K562 (cell line): ENCODE measurements around the gene HS3ST1. TPM values are rescaled to one million over a fixed set of nuclear protein-coding genes. Genes with fewer than 3 reads are reported as not detected.

Source experiments
- ATAC-seq: fragments of 200-7000 bp; cut with Tn5 transposase; 3 replicates; pipeline ENCODE4 v1.9.1; 2020; ENCODE audit warnings: moderate library complexity
- BruUV-seq: library from RNA; stranded (reverse); fragments of 400-500 nt; replicated peaks from 2 replicates; lab custom pipeline; 2021; lab: Mats Ljungman, UMichigan
- CTCF ChIA-PET: fragments of 300-600 bp; formaldehyde crosslinking; extraction: SDS; loops from one replicate; lab custom pipeline; 2021; ENCODE audit warnings: low intra/inter-chr PET ratio; lab: Yijun Ruan, JAX
- POLR2A ChIA-PET: fragments of 300-600, 350-650 bp; sonication (Branson Sonifier 250); formaldehyde crosslinking; extraction: SDS; loops from one replicate; lab custom pipeline; 2021; ENCODE audit warnings: antibody characterized with exemption, inconsistent platforms; lab: Yijun Ruan, JAX
- DNase-seq, 4 experiments: peaks; one replicate each; pipeline versions ENCODE4 v3.0.0 to v3.0.0-alpha.2; 2011 to 2018; ENCODE audit warnings: low spot score in 3 of 4, mixed read lengths in 3 of 4; ENCODE audit errors: extremely low read depth in 1 of 4
- FAIRE-seq: peaks from 2 replicates; lab custom pipeline; 2011; peaks lifted over from hg19 to GRCh38; lab: Jason Lieb, UNC
- H2AFZ ChIP-seq: 2 replicates; pipeline ENCODE4 v1.6.0; 2011; ENCODE audit warnings: low read depth, low read length, control low read depth, inconsistent platforms
- H3K27ac ChIP-seq: fragments of 200-600 bp; 3 replicates; pipeline ENCODE4 v1.8.0; 2011; ENCODE audit warnings: low read depth, mild to moderate bottlenecking, control low read depth, inconsistent platforms, low read length, moderate library complexity, mixed read lengths; ENCODE audit errors: extremely low read depth
- H3K27me3 ChIP-seq, 2 experiments: fragments of 300-600 bp in 1 of 2; 2 replicates in 1 of 2; 3 replicates in 1 of 2; pipeline versions ENCODE4 v1.6.0 to v1.8.0; 2011; ENCODE audit warnings: inconsistent platforms in 2 of 2, low read length in 2 of 2, mild to moderate bottlenecking in 1 of 2, mixed read lengths in 1 of 2, moderate library complexity in 1 of 2; ENCODE audit not compliant: control insufficient read depth in 2 of 2, insufficient read depth in 2 of 2
- H3K36me3 ChIP-seq: fragments of 300-600 bp; 3 replicates; pipeline ENCODE4 v1.8.0; 2011; ENCODE audit warnings: mild to moderate bottlenecking, low read length, inconsistent platforms; ENCODE audit not compliant: control insufficient read depth, insufficient read depth
- H3K4me1 ChIP-seq, 2 experiments: fragments of 200-600 bp in 1 of 2; replicated peaks in 1 of 2; 2 replicates in 1 of 2; 3 replicates in 1 of 2; pipeline versions ENCODE4 v1.5.1 to v1.8.0; 2011; ENCODE audit warnings: inconsistent platforms in 2 of 2, low read length in 2 of 2, mild to moderate bottlenecking in 1 of 2, mixed read lengths in 1 of 2, moderate library complexity in 1 of 2; ENCODE audit not compliant: control insufficient read depth in 2 of 2, insufficient read depth in 2 of 2
- H3K4me2 ChIP-seq: 2 replicates; pipeline ENCODE4 v1.6.1; 2011; ENCODE audit warnings: low read length, control low read depth, inconsistent platforms, mixed read lengths; ENCODE audit not compliant: insufficient read depth
- H3K4me3 ChIP-seq: fragments of 200-600 bp; sonication (generic), shearing (Covaris generic); 2 replicates; pipeline ENCODE4 v1.5.1; 2016; ENCODE audit warnings: control low read depth, inconsistent platforms
- H3K79me2 ChIP-seq: fragments of 200-600 bp; 3 replicates; pipeline ENCODE4 v1.8.0; 2011; ENCODE audit warnings: low read length, inconsistent platforms; ENCODE audit not compliant: control insufficient read depth, insufficient read depth
- H3K9ac ChIP-seq, 2 experiments: 2 replicates each; pipeline versions ENCODE4 v1.6.0 to v1.6.1; 2011; ENCODE audit warnings: low read depth in 2 of 2, low read length in 2 of 2, control low read depth in 1 of 2, inconsistent platforms in 1 of 2, mild to moderate bottlenecking in 1 of 2, mixed read lengths in 1 of 2; ENCODE audit not compliant: insufficient read depth in 1 of 2
- H3K9me1 ChIP-seq: one replicate; pipeline ENCODE4 v1.6.0; 2011; ENCODE audit warnings: inconsistent platforms, mild to moderate bottlenecking, low read length, moderate library complexity; ENCODE audit not compliant: control insufficient read depth, insufficient read depth
- H3K9me3 ChIP-seq: replicated peaks from 2 replicates; pipeline ENCODE4 v1.5.1; 2011; ENCODE audit warnings: low read depth, low read length, inconsistent platforms; ENCODE audit not compliant: control insufficient read depth, insufficient read depth
- H4K20me1 ChIP-seq: replicated peaks from 2 replicates; pipeline ENCODE4 v1.6.1; 2011; ENCODE audit warnings: low read length, inconsistent platforms, mixed read lengths; ENCODE audit not compliant: control insufficient read depth, insufficient read depth
- NUFIP1 ChIP-seq: fragments of 450-650 bp; IDR thresholded peaks from 2 replicates; pipeline ENCODE4 v1.6.1; 2018; ENCODE audit not compliant: partially characterized antibody
- PRMT5 ChIP-seq: sonication (generic); formaldehyde crosslinking; IDR thresholded peaks from 2 replicates; pipeline ENCODE4 v1.5.0; 2020; ENCODE audit warnings: missing genetic modification reagents
- RFX7 ChIP-seq: fragments of 250-450 bp; sonication (Bioruptor Pico); IDR thresholded peaks from 2 replicates; pipeline ENCODE4 v1.5.1; 2021; ENCODE audit warnings: mild to moderate bottlenecking
- SMAD4 ChIP-seq: fragments of 250-450 bp; sonication (Bioruptor Pico); conservative IDR thresholded peaks from 2 replicates; pipeline ENCODE4 v1.8.0; 2021; ENCODE audit warnings: inconsistent platforms, mild to moderate bottlenecking, moderate library complexity
- TRIM24 ChIP-seq, 2 experiments: fragments of 450-650 bp; IDR thresholded peaks; 2 replicates each; pipeline ENCODE4 v1.6.1; 2016
- ZNF764 ChIP-seq: fragments of 250-450 bp; sonication (Bioruptor Pico); IDR thresholded peaks from 2 replicates; pipeline ENCODE4 v1.4.0; 2020; ENCODE audit warnings: low read depth, mild to moderate bottlenecking, moderate library complexity
- WGBS: fragments of 100-300 bp; shearing (Covaris generic); methylation state at CpG from one replicate; pipeline ENCODE4 v1.1.6; 2016; ENCODE audit warnings: low coverage, mixed read lengths; ENCODE audit not compliant: insufficient coverage; ENCODE audit errors: missing lambda C conversion rate; 5-methylcytosine and 5-hydroxymethylcytosine counted together
- in situ Hi-C: fragments of 300-500 bp; cut with MboI; formaldehyde crosslinking; loops from 4 replicates; pipeline ENCODE4 v1.15.0; 2018; ENCODE audit warnings: inconsistent platforms, mixed read lengths
- intact Hi-C: fragments of 100-400 bp; cut with micrococcal nuclease; formaldehyde crosslinking; loops from 2 replicates; pipeline ENCODE4 v1.14.2; 2022
- polyA plus RNA-seq, 8 experiments: library from polyadenylated mRNA; depleted of rRNA in 4 of 8; stranded (reverse) in 5 of 8; unstranded in 3 of 8; fragments of >200 nt; fragmentation: Nextera tagmentation in 2 of 8; fragmentation: Illumina TruSeq in 1 of 8; extraction: Ambion mirVana in 2 of 8; extraction: Trizol in 1 of 8; gene quantifications; 2 replicates each; pipeline versions ENCODE4 v1.2.1 to v1.2.3, GENCODE V29; 2011 to 2014; ENCODE audit warnings: inconsistent platforms in 1 of 8, missing spikeins in 1 of 8
- total RNA-seq, 7 experiments: library from RNA; depleted of rRNA in 6 of 7; stranded (reverse); fragments of >200 nt in 6 of 7; fragmentation: Illumina TruSeq in 2 of 7; extraction: Trizol in 2 of 7; gene quantifications; 2 replicates each; pipeline versions ENCODE4 v1.2.1 to v1.2.3, GENCODE V29; 2011 to 2021; ENCODE audit warnings: low replicate concordance in 1 of 7
- TF ChIP-seq, protein P1 (sequence below): sonication (generic); formaldehyde crosslinking; IDR thresholded peaks from 2 replicates; pipeline ENCODE4 v1.8.0; 2022; ENCODE audit warnings: mild to moderate bottlenecking, missing genetic modification reagents
- TF ChIP-seq, protein P2 (sequence below): IDR thresholded peaks from 3 replicates; pipeline ENCODE4 v1.6.1; 2011; ENCODE audit warnings: borderline replicate concordance, mild to moderate bottlenecking; ENCODE audit not compliant: insufficient read length, insufficient read depth

The HS3ST1 gene
- total and polyA plus RNA-seq, 9 of the 15 experiments (the other 6 are each of a cell fraction or from before 2014, with no cell fraction given): 0.02 TPM; not detected in 8

DNA sequence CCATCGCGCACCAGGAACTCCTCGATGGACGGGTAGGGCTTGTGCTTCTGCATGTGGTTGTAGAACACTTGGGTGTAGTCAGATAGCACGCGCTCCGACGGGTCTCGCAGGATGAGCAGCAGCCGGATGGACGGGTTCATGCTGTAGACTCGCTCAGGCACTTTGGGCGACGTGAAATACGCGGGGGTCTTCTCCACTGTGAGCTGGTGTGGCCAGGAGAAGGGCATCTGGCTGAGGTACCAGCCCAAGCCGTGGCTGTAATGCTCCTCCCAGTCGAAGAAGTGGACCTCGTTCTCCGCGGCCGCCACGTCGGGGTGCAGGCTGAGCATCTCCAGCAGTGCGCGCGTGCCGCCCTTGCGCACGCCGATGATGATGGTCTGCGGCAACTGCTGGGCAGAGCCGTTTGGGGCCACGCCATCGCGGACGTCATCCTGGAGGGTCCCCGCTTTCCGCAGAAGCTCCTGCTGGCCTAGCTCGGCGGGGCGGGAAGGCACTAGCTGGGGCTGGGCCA, 29.2 kb downstream of the HS3ST1 start:
- Histone ChIP-seq H2AFZ (no peak overlapping the region), H3K9me1 (no peaks in the 10 kb centered on the region), H3K4me2 (no peak overlapping the region), H3K9me3 (no peaks in the 10 kb centered on the region), H3K36me3 (no peaks in the 10 kb centered on the region), H3K79me2 (no peaks in the 10 kb centered on the region), H3K4me1 (no peaks in the 10 kb centered on the region), H3K9ac (no peak overlapping the region), H4K20me1 (no peaks in the 10 kb centered on the region), H3K27me3 (no peaks in the 10 kb centered on the region), H3K4me3 (no peak overlapping the region), H3K27ac (no peak overlapping the region)
- ATAC-seq: no peak
- 15% methylated on average over 32 of the region's 42 CpGs for WGBS
- ChIA-PET CTCF (no interaction called here), POLR2A (no interaction called here)
- intact Hi-C loops (no loop called here), in situ Hi-C loops (no loop called here)
- TF ChIP-seq TRIM24 (IDR thresholded peaks at IDR 0.05) (no peak), NUFIP1 (no peak), SMAD4 (no peak), PRMT5 (CRISPR knock-in tag) (no peak), ZNF764 (CRISPR knock-in tag) (no peak), RFX7 (CRISPR knock-in tag) (no peak)
- TF ChIP-seq, protein P1, sequence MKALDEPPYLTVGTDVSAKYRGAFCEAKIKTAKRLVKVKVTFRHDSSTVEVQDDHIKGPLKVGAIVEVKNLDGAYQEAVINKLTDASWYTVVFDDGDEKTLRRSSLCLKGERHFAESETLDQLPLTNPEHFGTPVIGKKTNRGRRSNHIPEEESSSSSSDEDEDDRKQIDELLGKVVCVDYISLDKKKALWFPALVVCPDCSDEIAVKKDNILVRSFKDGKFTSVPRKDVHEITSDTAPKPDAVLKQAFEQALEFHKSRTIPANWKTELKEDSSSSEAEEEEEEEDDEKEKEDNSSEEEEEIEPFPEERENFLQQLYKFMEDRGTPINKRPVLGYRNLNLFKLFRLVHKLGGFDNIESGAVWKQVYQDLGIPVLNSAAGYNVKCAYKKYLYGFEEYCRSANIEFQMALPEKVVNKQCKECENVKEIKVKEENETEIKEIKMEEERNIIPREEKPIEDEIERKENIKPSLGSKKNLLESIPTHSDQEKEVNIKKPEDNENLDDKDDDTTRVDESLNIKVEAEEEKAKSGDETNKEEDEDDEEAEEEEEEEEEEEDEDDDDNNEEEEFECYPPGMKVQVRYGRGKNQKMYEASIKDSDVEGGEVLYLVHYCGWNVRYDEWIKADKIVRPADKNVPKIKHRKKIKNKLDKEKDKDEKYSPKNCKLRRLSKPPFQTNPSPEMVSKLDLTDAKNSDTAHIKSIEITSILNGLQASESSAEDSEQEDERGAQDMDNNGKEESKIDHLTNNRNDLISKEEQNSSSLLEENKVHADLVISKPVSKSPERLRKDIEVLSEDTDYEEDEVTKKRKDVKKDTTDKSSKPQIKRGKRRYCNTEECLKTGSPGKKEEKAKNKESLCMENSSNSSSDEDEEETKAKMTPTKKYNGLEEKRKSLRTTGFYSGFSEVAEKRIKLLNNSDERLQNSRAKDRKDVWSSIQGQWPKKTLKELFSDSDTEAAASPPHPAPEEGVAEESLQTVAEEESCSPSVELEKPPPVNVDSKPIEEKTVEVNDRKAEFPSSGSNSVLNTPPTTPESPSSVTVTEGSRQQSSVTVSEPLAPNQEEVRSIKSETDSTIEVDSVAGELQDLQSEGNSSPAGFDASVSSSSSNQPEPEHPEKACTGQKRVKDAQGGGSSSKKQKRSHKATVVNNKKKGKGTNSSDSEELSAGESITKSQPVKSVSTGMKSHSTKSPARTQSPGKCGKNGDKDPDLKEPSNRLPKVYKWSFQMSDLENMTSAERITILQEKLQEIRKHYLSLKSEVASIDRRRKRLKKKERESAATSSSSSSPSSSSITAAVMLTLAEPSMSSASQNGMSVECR: no peak
- TF ChIP-seq, protein P2, sequence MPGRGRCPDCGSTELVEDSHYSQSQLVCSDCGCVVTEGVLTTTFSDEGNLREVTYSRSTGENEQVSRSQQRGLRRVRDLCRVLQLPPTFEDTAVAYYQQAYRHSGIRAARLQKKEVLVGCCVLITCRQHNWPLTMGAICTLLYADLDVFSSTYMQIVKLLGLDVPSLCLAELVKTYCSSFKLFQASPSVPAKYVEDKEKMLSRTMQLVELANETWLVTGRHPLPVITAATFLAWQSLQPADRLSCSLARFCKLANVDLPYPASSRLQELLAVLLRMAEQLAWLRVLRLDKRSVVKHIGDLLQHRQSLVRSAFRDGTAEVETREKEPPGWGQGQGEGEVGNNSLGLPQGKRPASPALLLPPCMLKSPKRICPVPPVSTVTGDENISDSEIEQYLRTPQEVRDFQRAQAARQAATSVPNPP: no peak
- no peak for FAIRE-seq
- BruUV-seq: no TSS peak
- no peak for DNase-seq
